Measurements from ENCODE around the gene CREB5.

The CREB5 gene

DNA sequence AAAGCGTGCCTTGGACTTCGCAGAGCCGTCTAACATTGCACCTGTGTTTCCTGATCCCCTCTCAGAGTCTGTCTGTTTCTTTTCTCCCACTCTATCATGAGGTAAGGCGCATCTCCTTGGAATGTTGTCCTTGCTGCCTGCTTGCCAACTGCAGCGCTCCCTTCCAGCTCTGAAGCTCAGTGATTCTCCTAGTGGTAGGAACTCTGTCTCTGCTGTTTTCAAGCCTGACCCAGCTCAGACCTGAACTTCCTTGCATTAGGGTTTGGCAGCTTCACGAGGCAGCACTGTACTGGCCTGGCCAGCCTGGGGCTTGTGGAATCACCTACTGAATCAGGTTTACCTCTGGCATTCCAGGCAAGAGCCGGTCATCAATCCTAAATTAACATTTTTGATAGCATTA is 123.9 kb downstream of the CREB5 start:
- Histone ChIP-seq H3K9ac (ENCODE audit: low read length) (peak overlapping the region; percentile 3), H3K23ac (ENCODE audit: low read length in 2 of 2) (no peak overlapping the region), H2BK12ac (ENCODE audit: low read length in 2 of 2) (no peak overlapping the region), H3K9me3 (ENCODE audit: control insufficient read depth, low read length) (no peaks in the 10 kb centered on the region), H2AK5ac (ENCODE audit: low read length, severe bottlenecking) (no peak overlapping the region), H3K27me3 (ENCODE audit: control insufficient read depth in 1 of 2, insufficient read depth in 1 of 2, low read length in 2 of 2) (no peaks in the 10 kb centered on the region), H3K14ac (ENCODE audit: low read length in 2 of 2) (no peak overlapping the region), H3K18ac (ENCODE audit: low read depth in 1 of 2, low read length in 2 of 2) (no peak overlapping the region), H3K4me2 (ENCODE audit: low read length, poor library complexity, severe bottlenecking) (no peak overlapping the region), H2BK15ac (ENCODE audit: low read depth, poor library complexity, severe bottlenecking) (no peak overlapping the region), H4K8ac (ENCODE audit: low read length) (no peak overlapping the region), H3K4me3 (ENCODE audit: insufficient read depth in 1 of 2, low read depth in 1 of 2, low read length in 2 of 2) (no peak overlapping the region), H3K79me1 (replicated peaks; ENCODE audit: low read length, poor library complexity, severe bottlenecking) (no peaks in the 10 kb centered on the region), H2BK120ac (ENCODE audit: low read depth, low read length) (no peak overlapping the region), H3K4me1 (ENCODE audit: control insufficient read depth, insufficient read depth, low read depth, low read length) (peaks cover 6% of the 10 kb centered on the region), H3K27ac (ENCODE audit: low read length, poor library complexity, severe bottlenecking) (no peak overlapping the region), H2BK5ac (ENCODE audit: low read depth, low read length, poor library complexity, severe bottlenecking) (no peak overlapping the region), H3K36me3 (ENCODE audit: control insufficient read depth in 1 of 2, insufficient read depth in 2 of 2, low read depth in 1 of 2, low read length in 2 of 2) (no peaks in the 10 kb centered on the region), H3K4ac (ENCODE audit: low read depth in 1 of 2, low read length in 2 of 2) (no peak overlapping the region), H2AFZ (ENCODE audit: low read depth, low read length) (no peak overlapping the region), H4K91ac (ENCODE audit: low read length) (no peak overlapping the region)
- DNase-seq, result peak; percentile 38
- WGBS, result 35% methylated on average over 6 of the region's 7 CpGs

DNA sequence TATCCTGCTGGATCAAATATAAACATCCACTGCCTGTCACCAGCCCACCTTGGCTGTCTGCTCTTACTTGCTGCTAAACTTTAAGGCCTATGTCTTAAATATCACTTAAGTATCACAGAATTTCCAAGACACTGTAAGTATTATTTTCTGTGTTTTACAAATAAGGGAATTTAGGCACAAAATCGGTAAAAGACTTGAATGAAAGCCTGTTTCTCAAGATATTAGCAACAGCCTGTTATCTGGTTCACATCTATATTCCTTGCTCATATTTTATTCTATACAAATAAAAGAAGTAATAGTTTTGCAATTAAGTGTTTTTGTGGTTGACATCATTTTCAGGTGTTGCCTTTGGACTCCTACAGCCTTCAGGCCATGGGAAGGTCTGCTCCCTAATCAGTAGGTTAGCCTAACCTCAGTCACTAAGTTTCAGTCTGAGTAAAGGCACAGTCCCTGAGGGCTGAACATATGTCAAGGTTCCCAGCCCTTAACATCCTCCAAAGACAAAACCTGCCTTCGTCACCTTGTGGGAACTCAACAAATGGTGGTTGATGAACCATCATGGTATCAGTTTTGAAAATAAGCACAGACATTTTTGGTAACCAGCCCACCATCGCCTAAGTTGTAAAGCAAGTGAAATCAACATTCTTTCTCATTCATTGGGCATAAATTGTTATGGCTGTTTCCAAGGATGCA is 127.1 kb downstream of the CREB5 start:
- no peak overlapping the region for H3K14ac ChIP-seq (ENCODE audit: low read length in 2 of 2)
- no peak overlapping the region for H3K27ac ChIP-seq (ENCODE audit: low read length, poor library complexity, severe bottlenecking)
- no peak for DNase-seq
- H3K79me1 ChIP-seq (replicated peaks; ENCODE audit: low read length, poor library complexity, severe bottlenecking), result peaks cover 1% of the 10 kb centered on the region
- no peak overlapping the region for H3K18ac ChIP-seq (ENCODE audit: low read depth in 1 of 2, low read length in 2 of 2)
- no peak overlapping the region for H4K8ac ChIP-seq (ENCODE audit: low read length)
- H2BK5ac ChIP-seq (ENCODE audit: low read depth, low read length, poor library complexity, severe bottlenecking), result no peak overlapping the region
- no peaks in the 10 kb centered on the region for H3K36me3 ChIP-seq (ENCODE audit: control insufficient read depth in 1 of 2, insufficient read depth in 2 of 2, low read depth in 1 of 2, low read length in 2 of 2)
- H2AFZ ChIP-seq (ENCODE audit: low read depth, low read length), result no peak overlapping the region
- WGBS, result 94% methylated on average over 2 of the region's 3 CpGs
- H3K4me1 ChIP-seq (ENCODE audit: control insufficient read depth, insufficient read depth, low read depth, low read length), result peaks cover 4% of the 10 kb centered on the region
- no peak overlapping the region for H2BK15ac ChIP-seq (ENCODE audit: low read depth, poor library complexity, severe bottlenecking)
- no peak overlapping the region for H2AK5ac ChIP-seq (ENCODE audit: low read length, severe bottlenecking)
- H3K27me3 ChIP-seq (ENCODE audit: control insufficient read depth in 1 of 2, insufficient read depth in 1 of 2, low read length in 2 of 2), result no peaks in the 10 kb centered on the region
- H2BK120ac ChIP-seq (ENCODE audit: low read depth, low read length), result no peak overlapping the region
- H4K91ac ChIP-seq (ENCODE audit: low read length), result no peak overlapping the region
- H3K4me2 ChIP-seq (ENCODE audit: low read length, poor library complexity, severe bottlenecking), result no peak overlapping the region
- no peak overlapping the region for H3K4me3 ChIP-seq (ENCODE audit: insufficient read depth in 1 of 2, low read depth in 1 of 2, low read length in 2 of 2)
- no peak overlapping the region for H3K23ac ChIP-seq (ENCODE audit: low read length in 2 of 2)
- H3K4ac ChIP-seq (ENCODE audit: low read depth in 1 of 2, low read length in 2 of 2), result no peak overlapping the region
- no peak overlapping the region for H3K9ac ChIP-seq (ENCODE audit: low read length)
- H3K9me3 ChIP-seq (ENCODE audit: control insufficient read depth, low read length), result no peaks in the 10 kb centered on the region
- H2BK12ac ChIP-seq (ENCODE audit: low read length in 2 of 2), result no peak overlapping the region

DNA sequence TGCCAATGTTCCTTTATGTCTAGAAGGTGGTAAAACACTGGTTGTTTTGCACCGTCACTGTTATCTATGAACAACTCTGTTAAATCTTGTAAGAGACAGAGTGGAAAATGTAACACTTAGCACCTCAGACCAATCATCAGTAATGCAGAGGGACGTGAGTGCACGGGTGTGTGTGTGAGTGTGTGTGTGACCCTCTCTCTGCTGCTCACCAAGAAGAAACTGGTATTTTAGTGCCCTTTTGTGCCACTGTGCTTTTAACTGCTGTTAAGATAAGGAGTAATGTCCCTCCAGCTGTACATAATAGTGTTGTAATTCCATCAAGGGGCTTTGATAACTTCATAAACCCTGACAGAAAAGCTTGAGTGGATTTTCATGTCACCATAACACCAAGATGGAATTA is 130.1 kb downstream of the CREB5 start:
- 14% methylated on average over 3 of the region's 3 CpGs for WGBS

DNA sequence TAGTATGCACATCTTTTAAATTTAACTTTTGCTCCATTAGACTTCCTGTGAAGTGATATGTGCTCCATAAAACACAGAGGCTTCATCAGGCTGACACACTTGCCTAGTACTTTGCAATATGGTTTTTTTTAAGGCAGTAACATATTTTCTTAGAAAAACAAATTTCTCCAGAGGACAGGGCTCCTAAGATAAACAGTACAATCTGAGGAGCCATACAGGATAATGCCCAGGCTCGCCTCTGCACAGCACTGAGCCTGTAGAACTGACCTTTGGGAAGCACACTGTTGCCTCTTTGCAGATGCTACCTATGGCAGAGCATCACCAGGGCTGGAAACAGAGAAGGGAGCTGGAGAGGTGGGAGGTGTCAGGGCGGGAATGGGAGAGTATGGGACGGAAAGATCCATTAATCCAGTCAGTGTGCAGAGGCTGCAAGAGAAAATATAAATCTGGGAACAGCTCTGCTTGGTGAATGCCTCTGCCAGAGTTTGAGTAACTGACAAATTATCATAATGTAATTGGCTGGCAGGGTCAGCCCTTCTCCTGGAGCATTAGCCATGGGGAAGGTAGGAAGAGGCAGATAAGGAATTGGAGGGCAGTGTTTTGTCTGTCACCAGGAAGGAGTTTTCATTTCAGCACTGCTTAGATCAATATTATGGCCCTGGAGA is 132.3 kb downstream of the CREB5 start:
- no peak overlapping the region for H3K4ac ChIP-seq (ENCODE audit: low read depth in 1 of 2, low read length in 2 of 2)
- H3K4me2 ChIP-seq (ENCODE audit: low read length, poor library complexity, severe bottlenecking), result no peak overlapping the region
- H3K4me3 ChIP-seq (ENCODE audit: insufficient read depth in 1 of 2, low read depth in 1 of 2, low read length in 2 of 2), result no peak overlapping the region
- H3K23ac ChIP-seq (ENCODE audit: low read length in 2 of 2), result no peak overlapping the region
- no peak overlapping the region for H3K9ac ChIP-seq (ENCODE audit: low read length)
- no peak overlapping the region for H4K91ac ChIP-seq (ENCODE audit: low read length)
- H3K27me3 ChIP-seq (ENCODE audit: control insufficient read depth in 1 of 2, insufficient read depth in 1 of 2, low read length in 2 of 2), result no peaks in the 10 kb centered on the region
- H3K79me1 ChIP-seq (replicated peaks; ENCODE audit: low read length, poor library complexity, severe bottlenecking), result peaks cover 3% of the 10 kb centered on the region
- no peak overlapping the region for H2BK5ac ChIP-seq (ENCODE audit: low read depth, low read length, poor library complexity, severe bottlenecking)
- no peak overlapping the region for H3K14ac ChIP-seq (ENCODE audit: low read length in 2 of 2)
- no peak overlapping the region for H3K18ac ChIP-seq (ENCODE audit: low read depth in 1 of 2, low read length in 2 of 2)
- no peak overlapping the region for H4K8ac ChIP-seq (ENCODE audit: low read length)
- no peaks in the 10 kb centered on the region for H3K36me3 ChIP-seq (ENCODE audit: control insufficient read depth in 1 of 2, insufficient read depth in 2 of 2, low read depth in 1 of 2, low read length in 2 of 2)
- no peak overlapping the region for H2BK120ac ChIP-seq (ENCODE audit: low read depth, low read length)
- peaks cover 6% of the 10 kb centered on the region for H3K9me3 ChIP-seq (ENCODE audit: control insufficient read depth, low read length)
- no peak overlapping the region for H2AK5ac ChIP-seq (ENCODE audit: low read length, severe bottlenecking)
- no peak overlapping the region for H3K27ac ChIP-seq (ENCODE audit: low read length, poor library complexity, severe bottlenecking)
- no peak overlapping the region for H2AFZ ChIP-seq (ENCODE audit: low read depth, low read length)
- H3K4me1 ChIP-seq (ENCODE audit: control insufficient read depth, insufficient read depth, low read depth, low read length), result no peaks in the 10 kb centered on the region
- 67% methylated on average over 3 of the region's 3 CpGs for WGBS
- H2BK15ac ChIP-seq (ENCODE audit: low read depth, poor library complexity, severe bottlenecking), result no peak overlapping the region
- DNase-seq, result no peak
- no peak overlapping the region for H2BK12ac ChIP-seq (ENCODE audit: low read length in 2 of 2)

More for the DNA sequence above, 130.1 kb downstream of the CREB5 start:
- peaks cover 6% of the 10 kb centered on the region for H3K9me3 ChIP-seq (ENCODE audit: control insufficient read depth, low read length)
- H2AK5ac ChIP-seq (ENCODE audit: low read length, severe bottlenecking), result no peak overlapping the region
- peaks cover 3% of the 10 kb centered on the region for H3K79me1 ChIP-seq (replicated peaks; ENCODE audit: low read length, poor library complexity, severe bottlenecking)
- no peak overlapping the region for H4K91ac ChIP-seq (ENCODE audit: low read length)
- no peak overlapping the region for H3K4me2 ChIP-seq (ENCODE audit: low read length, poor library complexity, severe bottlenecking)
- no peak overlapping the region for H3K9ac ChIP-seq (ENCODE audit: low read length)
- no peak overlapping the region for H2BK12ac ChIP-seq (ENCODE audit: low read length in 2 of 2)
- H3K18ac ChIP-seq (ENCODE audit: low read depth in 1 of 2, low read length in 2 of 2), result no peak overlapping the region
- H2AFZ ChIP-seq (ENCODE audit: low read depth, low read length), result no peak overlapping the region
- H3K4me3 ChIP-seq (ENCODE audit: insufficient read depth in 1 of 2, low read depth in 1 of 2, low read length in 2 of 2), result no peak overlapping the region
- H3K23ac ChIP-seq (ENCODE audit: low read length in 2 of 2), result no peak overlapping the region
- H3K4me1 ChIP-seq (ENCODE audit: control insufficient read depth, insufficient read depth, low read depth, low read length), result no peaks in the 10 kb centered on the region
- H3K27ac ChIP-seq (ENCODE audit: low read length, poor library complexity, severe bottlenecking), result no peak overlapping the region
- no peaks in the 10 kb centered on the region for H3K27me3 ChIP-seq (ENCODE audit: control insufficient read depth in 1 of 2, insufficient read depth in 1 of 2, low read length in 2 of 2)
- H4K8ac ChIP-seq (ENCODE audit: low read length), result no peak overlapping the region
- no peaks in the 10 kb centered on the region for H3K36me3 ChIP-seq (ENCODE audit: control insufficient read depth in 1 of 2, insufficient read depth in 2 of 2, low read depth in 1 of 2, low read length in 2 of 2)
- peak; percentile 0 for DNase-seq
- no peak overlapping the region for H2BK15ac ChIP-seq (ENCODE audit: low read depth, poor library complexity, severe bottlenecking)
- H2BK120ac ChIP-seq (ENCODE audit: low read depth, low read length), result no peak overlapping the region
- H3K4ac ChIP-seq (ENCODE audit: low read depth in 1 of 2, low read length in 2 of 2), result no peak overlapping the region
- no peak overlapping the region for H3K14ac ChIP-seq (ENCODE audit: low read length in 2 of 2)
- H2BK5ac ChIP-seq (ENCODE audit: low read depth, low read length, poor library complexity, severe bottlenecking), result no peak overlapping the region

Data from mesenchymal stem cell (in vitro differentiated cells and primary cell).